HEK293 (cell line): ENCODE measurements around the gene NPTN.
A peak's percentile ranks its signal among the peaks of the same experiment; 100 is the strongest.

Source experiments
- OVOL3 ChIP-seq: fragments of 450-650 bp; formaldehyde crosslinking; IDR thresholded peaks from 2 replicates; pipeline ENCODE4 v1.5.1; 2016; ENCODE audit warnings: missing biosample characterization, missing genetic modification characterization
- PRDM2 ChIP-seq: fragments of 450-650 bp; formaldehyde crosslinking; IDR thresholded peaks from 2 replicates; pipeline ENCODE4 v1.5.1; 2016; ENCODE audit warnings: missing biosample characterization, missing genetic modification characterization, borderline replicate concordance
- PRDM4 ChIP-seq: fragments of 450-650 bp; formaldehyde crosslinking; IDR thresholded peaks from 2 replicates; pipeline ENCODE4 v1.5.1; 2017; ENCODE audit warnings: missing biosample characterization, missing genetic modification characterization
- SP3 ChIP-seq: fragments of 450-650 bp; formaldehyde crosslinking; IDR thresholded peaks from 2 replicates; pipeline ENCODE4 v1.5.1; 2016; ENCODE audit warnings: missing biosample characterization, missing genetic modification characterization
- ZBTB6 ChIP-seq: fragments of 450-650 bp; formaldehyde crosslinking; IDR thresholded peaks from 2 replicates; pipeline ENCODE4 v1.5.1; 2017; ENCODE audit warnings: missing biosample characterization, missing genetic modification characterization
- ZNF175 ChIP-seq: fragments of 450-650 bp; formaldehyde crosslinking; IDR thresholded peaks from 2 replicates; pipeline ENCODE4 v1.5.1; 2016; ENCODE audit warnings: missing biosample characterization, missing genetic modification characterization
- ZNF266 ChIP-seq: fragments of 450-650 bp; formaldehyde crosslinking; IDR thresholded peaks from 2 replicates; pipeline ENCODE4 v1.5.1; 2016; ENCODE audit warnings: missing biosample characterization, missing genetic modification characterization, low read depth
- ZNF274 ChIP-seq, 2 experiments: fragments of 200-500 bp in 1 of 2; fragments of 450-650 bp in 1 of 2; sonication (Bioruptor generic) in 1 of 2; formaldehyde crosslinking in 1 of 2; IDR thresholded peaks; 2 replicates each; pipeline versions ENCODE4 v1.5.1 to v1.6.1; 2014 to 2016; ENCODE audit warnings: borderline replicate concordance in 1 of 2, inconsistent platforms in 1 of 2, low read length in 1 of 2, missing biosample characterization in 1 of 2, missing genetic modification characterization in 1 of 2
- ZNF510 ChIP-seq: fragments of 450-650 bp; formaldehyde crosslinking; IDR thresholded peaks from 2 replicates; pipeline ENCODE4 v1.5.1; 2018; ENCODE audit warnings: mild to moderate bottlenecking, missing genetic modification characterization, missing biosample characterization; ENCODE audit not compliant: insufficient replicate concordance
- ZNF514 ChIP-seq: fragments of 450-650 bp; formaldehyde crosslinking; IDR thresholded peaks from 2 replicates; pipeline ENCODE4 v1.5.1; 2016; ENCODE audit warnings: missing biosample characterization, missing genetic modification characterization
- ZNF585B ChIP-seq: fragments of 450-650 bp; formaldehyde crosslinking; IDR thresholded peaks from 2 replicates; pipeline ENCODE4 v1.5.1; 2016; ENCODE audit warnings: missing biosample characterization, missing genetic modification characterization
- ZNF623 ChIP-seq: fragments of 450-650 bp; formaldehyde crosslinking; IDR thresholded peaks from 2 replicates; pipeline ENCODE4 v1.5.1; 2016; ENCODE audit warnings: missing biosample characterization, missing genetic modification characterization
- ZNF692 ChIP-seq: fragments of 450-650 bp; formaldehyde crosslinking; IDR thresholded peaks from 2 replicates; pipeline ENCODE4 v1.5.1; 2016; ENCODE audit warnings: missing biosample characterization, missing genetic modification characterization
- ZNF777 ChIP-seq: fragments of 450-650 bp; formaldehyde crosslinking; IDR thresholded peaks from 2 replicates; pipeline ENCODE4 v1.5.1; 2017; ENCODE audit warnings: missing biosample characterization, missing genetic modification characterization, borderline replicate concordance
- ZNF830 ChIP-seq: fragments of 450-650 bp; IDR thresholded peaks from 2 replicates; pipeline ENCODE4 v1.5.0; 2018; ENCODE audit warnings: missing biosample characterization, missing genetic modification characterization, low read depth, mild to moderate bottlenecking, moderate library complexity
- ZNF843 ChIP-seq: fragments of 450-650 bp; formaldehyde crosslinking; IDR thresholded peaks from 2 replicates; pipeline ENCODE4 v1.5.1; 2016; ENCODE audit warnings: missing biosample characterization, missing genetic modification characterization
- ZXDB ChIP-seq: fragments of 450-650 bp; formaldehyde crosslinking; IDR thresholded peaks from 2 replicates; pipeline ENCODE4 v1.5.1; 2016; ENCODE audit warnings: missing biosample characterization, missing genetic modification characterization
- TF ChIP-seq, protein P1 (sequence below): fragments of 450-650 bp; formaldehyde crosslinking; IDR thresholded peaks from 2 replicates; pipeline ENCODE4 v1.5.1; 2016; ENCODE audit warnings: missing biosample characterization, missing genetic modification characterization
- TF ChIP-seq, protein P2 (sequence below): fragments of 450-650 bp; formaldehyde crosslinking; IDR thresholded peaks from 2 replicates; pipeline ENCODE4 v1.5.1; 2016; ENCODE audit warnings: missing biosample characterization, missing genetic modification characterization

The NPTN gene

GRCh38 chr15:73633111-73633990 is at the start of gene NPTN (continued):
- TF ChIP-seq PRDM2, result no peak
- TF ChIP-seq ZNF830 (tag by site-specific recombination), result no peak
- TF ChIP-seq, protein P1, sequence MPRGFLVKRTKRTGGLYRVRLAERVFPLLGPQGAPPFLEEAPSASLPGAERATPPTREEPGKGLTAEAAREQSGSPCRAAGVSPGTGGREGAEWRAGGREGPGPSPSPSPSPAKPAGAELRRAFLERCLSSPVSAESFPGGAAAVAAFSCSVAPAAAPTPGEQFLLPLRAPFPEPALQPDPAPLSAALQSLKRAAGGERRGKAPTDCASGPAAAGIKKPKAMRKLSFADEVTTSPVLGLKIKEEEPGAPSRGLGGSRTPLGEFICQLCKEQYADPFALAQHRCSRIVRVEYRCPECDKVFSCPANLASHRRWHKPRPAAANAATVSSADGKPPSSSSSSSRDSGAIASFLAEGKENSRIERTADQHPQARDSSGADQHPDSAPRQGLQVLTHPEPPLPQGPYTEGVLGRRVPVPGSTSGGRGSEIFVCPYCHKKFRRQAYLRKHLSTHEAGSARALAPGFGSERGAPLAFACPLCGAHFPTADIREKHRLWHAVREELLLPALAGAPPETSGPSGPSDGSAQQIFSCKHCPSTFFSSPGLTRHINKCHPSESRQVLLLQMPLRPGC, result peak; percentile 49; the same call in 1 of the 2 replicates
- peak; percentile 53 for TF ChIP-seq ZNF692 (tag by site-specific recombination)
- peak; percentile 30; the same call in 1 of the 2 replicates for TF ChIP-seq ZNF623 (tag by site-specific recombination)
- peak; percentile 93 for TF ChIP-seq SP3
- TF ChIP-seq ZNF266 (tag by site-specific recombination), result no peak
- no peak for TF ChIP-seq ZNF274 (IDR thresholded peaks at IDR 0.05; ENCODE audit: low read length)
- no peak for TF ChIP-seq ZNF274 (tag by site-specific recombination; IDR thresholded peaks at IDR 0.05; ENCODE audit: borderline replicate concordance)
- TF ChIP-seq ZBTB6 (tag by site-specific recombination), result no peak
- TF ChIP-seq ZNF514 (tag by site-specific recombination), result no peak
- peak; percentile 78 for TF ChIP-seq ZXDB
- TF ChIP-seq ZNF843 (tag by site-specific recombination), result peak; percentile 61
- TF ChIP-seq ZNF777 (tag by site-specific recombination), result no peak
- TF ChIP-seq PRDM4, result no peak
- no peak for TF ChIP-seq ZNF585B (tag by site-specific recombination)
- no peak for TF ChIP-seq ZNF175 (tag by site-specific recombination)
- no peak for TF ChIP-seq OVOL3 (tag by site-specific recombination)
- TF ChIP-seq, protein P2, sequence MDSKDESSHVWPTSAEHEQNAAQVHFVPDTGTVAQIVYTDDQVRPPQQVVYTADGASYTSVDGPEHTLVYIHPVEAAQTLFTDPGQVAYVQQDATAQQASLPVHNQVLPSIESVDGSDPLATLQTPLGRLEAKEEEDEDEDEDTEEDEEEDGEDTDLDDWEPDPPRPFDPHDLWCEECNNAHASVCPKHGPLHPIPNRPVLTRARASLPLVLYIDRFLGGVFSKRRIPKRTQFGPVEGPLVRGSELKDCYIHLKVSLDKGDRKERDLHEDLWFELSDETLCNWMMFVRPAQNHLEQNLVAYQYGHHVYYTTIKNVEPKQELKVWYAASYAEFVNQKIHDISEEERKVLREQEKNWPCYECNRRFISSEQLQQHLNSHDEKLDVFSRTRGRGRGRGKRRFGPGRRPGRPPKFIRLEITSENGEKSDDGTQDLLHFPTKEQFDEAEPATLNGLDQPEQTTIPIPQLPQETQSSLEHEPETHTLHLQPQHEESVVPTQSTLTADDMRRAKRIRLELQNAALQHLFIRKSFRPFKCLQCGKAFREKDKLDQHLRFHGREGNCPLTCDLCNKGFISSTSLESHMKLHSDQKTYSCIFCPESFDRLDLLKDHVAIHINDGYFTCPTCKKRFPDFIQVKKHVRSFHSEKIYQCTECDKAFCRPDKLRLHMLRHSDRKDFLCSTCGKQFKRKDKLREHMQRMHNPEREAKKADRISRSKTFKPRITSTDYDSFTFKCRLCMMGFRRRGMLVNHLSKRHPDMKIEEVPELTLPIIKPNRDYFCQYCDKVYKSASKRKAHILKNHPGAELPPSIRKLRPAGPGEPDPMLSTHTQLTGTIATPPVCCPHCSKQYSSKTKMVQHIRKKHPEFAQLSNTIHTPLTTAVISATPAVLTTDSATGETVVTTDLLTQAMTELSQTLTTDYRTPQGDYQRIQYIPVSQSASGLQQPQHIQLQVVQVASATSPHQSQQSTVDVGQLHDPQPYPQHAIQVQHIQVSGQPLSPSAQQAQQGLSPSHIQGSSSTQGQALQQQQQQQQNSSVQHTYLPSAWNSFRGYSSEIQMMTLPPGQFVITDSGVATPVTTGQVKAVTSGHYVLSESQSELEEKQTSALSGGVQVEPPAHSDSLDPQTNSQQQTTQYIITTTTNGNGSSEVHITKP (tag by site-specific recombination), result peak; percentile 88
- no peak for TF ChIP-seq ZNF510
